Caco-2 (cell line): Measurements from ENCODE around the gene SEMA3F. TPM values are rescaled to one million over a fixed set of nuclear protein-coding genes. Genes with fewer than 3 reads are reported as not detected.

Source experiments
- BruUV-seq: library from RNA; stranded (reverse); fragments of 400-500 nt; replicated peaks from 2 replicates; lab custom pipeline; 2021; lab: Mats Ljungman, UMichigan
- CTCF ChIA-PET: fragments of 300-600 bp; sonication (Branson Sonifier 250); formaldehyde crosslinking; loops from one replicate; lab custom pipeline; 2022; ENCODE audit warnings: antibody characterized with exemption; lab: Charles Lee
- POLR2A ChIA-PET: fragments of 300-600 bp; sonication (Branson Sonifier 250); formaldehyde crosslinking; loops from one replicate; lab custom pipeline; 2022; ENCODE audit warnings: antibody characterized with exemption; lab: Charles Lee
- DNase-seq, 2 experiments: peaks; one replicate each; pipeline versions ENCODE4 v3.0.0 to v3.0.0-alpha.2; 2020 to 2022
- H3K27me3 ChIP-seq: replicated peaks from 2 replicates; pipeline ENCODE4 v1.6.0; 2011; ENCODE audit warnings: low read length; ENCODE audit not compliant: control insufficient read depth, insufficient read depth
- H3K36me3 ChIP-seq: 2 replicates; pipeline ENCODE4 v1.5.1; 2011; ENCODE audit warnings: low read length; ENCODE audit not compliant: control insufficient read depth, insufficient read depth
- H3K4me1 ChIP-seq: fragments of 250-450 bp; sonication (Bioruptor Pico); 2 replicates; pipeline ENCODE4 v1.5.1; 2020; ENCODE audit warnings: mild to moderate bottlenecking
- H3K4me3 ChIP-seq: 2 replicates; pipeline ENCODE4 v1.5.1; 2011; ENCODE audit warnings: low read depth, mild to moderate bottlenecking, control low read depth, low read length
- H3K9me3 ChIP-seq: fragments of 250-450 bp; sonication (Bioruptor Pico); 2 replicates; pipeline ENCODE4 v1.5.1; 2020; ENCODE audit warnings: mild to moderate bottlenecking, moderate library complexity
- H3K27ac Mint-ChIP-seq: one replicate; pipeline ENCODE4 v1.8.0; 2022; ENCODE audit warnings: mixed read lengths; ENCODE audit not compliant: unreplicated experiment
- H3K27me3 Mint-ChIP-seq: one replicate; pipeline ENCODE4 v1.8.0; 2022; ENCODE audit warnings: mixed read lengths; ENCODE audit not compliant: insufficient read depth, unreplicated experiment
- H3K36me3 Mint-ChIP-seq: one replicate; pipeline ENCODE4 v1.8.0; 2022; ENCODE audit warnings: mild to moderate bottlenecking, mixed read lengths; ENCODE audit not compliant: insufficient read depth, unreplicated experiment
- H3K4me1 Mint-ChIP-seq: one replicate; pipeline ENCODE4 v1.8.0; 2022; ENCODE audit warnings: low read depth, mixed read lengths; ENCODE audit not compliant: unreplicated experiment
- H3K4me3 Mint-ChIP-seq: one replicate; pipeline ENCODE4 v1.8.0; 2022; ENCODE audit warnings: mild to moderate bottlenecking, moderate library complexity, mixed read lengths; ENCODE audit not compliant: unreplicated experiment
- H3K9me3 Mint-ChIP-seq: one replicate; pipeline ENCODE4 v1.8.0; 2022; ENCODE audit warnings: mixed read lengths; ENCODE audit not compliant: unreplicated experiment
- CTCF ChIP-seq, 2 experiments: fragments of 200-600 bp in 1 of 2; IDR thresholded peaks; 1 replicate in 1 of 2; 2 replicates in 1 of 2; pipeline versions ENCODE4 v1.5.1 to v1.8.0; 2011 to 2022; ENCODE audit warnings: antibody characterized with exemption in 1 of 2, control low read depth in 1 of 2, inconsistent platforms in 1 of 2, low read depth in 1 of 2, low read length in 1 of 2, mild to moderate bottlenecking in 1 of 2, moderate library complexity in 1 of 2; ENCODE audit not compliant: insufficient read depth in 1 of 2, severe bottlenecking in 1 of 2, unreplicated experiment in 1 of 2
- intact Hi-C: fragments of 100-400 bp; cut with micrococcal nuclease; formaldehyde crosslinking; loops from one replicate; pipeline ENCODE4 v1.10.0; 2022; ENCODE audit not compliant: unreplicated experiment
- total RNA-seq: library from RNA; stranded (reverse); gene quantifications from 2 replicates; pipeline ENCODE4 v1.2.3, GENCODE V29; 2022

SEMA3F gene
- total RNA-seq, 1 experiment from 2014 or later, result 16.5 TPM

GRCh38 chr3:50222169-50222528 is 67.0 kb downstream of the SEMA3F start:
- Mint-ChIP-seq H3K36me3 (peaks cover 6% of the 10 kb centered on the region), H3K4me1 (no peaks in the 10 kb centered on the region), H3K9me3 (no peaks in the 10 kb centered on the region), H3K27ac (no peak overlapping the region), H3K27me3 (no peaks in the 10 kb centered on the region), H3K4me3 (no peak overlapping the region)
- ChIA-PET POLR2A (no interaction called here), CTCF (interaction anchor here (0.8 to 2.1 kb wide), 7 partner anchors 10 to 101 kb away, joined by 3 to 27 read pairs (median 4); no protein-coding TSS in a partner anchor)
- H3K9me3 ChIP-seq, result no peaks in the 10 kb centered on the region
- peaks cover 1% of the 10 kb centered on the region; the same call in 1 of the 2 replicates for H3K36me3 ChIP-seq
- TF ChIP-seq CTCF (IDR thresholded peaks at IDR 0.05; ENCODE audit: insufficient read depth in 1 of 2, low read depth in 1 of 2, low read length in 1 of 2, severe bottlenecking in 1 of 2, unreplicated experiment in 1 of 2), result no peak
- DNase-seq, result no peak
- no peaks in the 10 kb centered on the region for H3K4me1 ChIP-seq
- H3K27me3 ChIP-seq, result no peaks in the 10 kb centered on the region
- H3K4me3 ChIP-seq, result no peak overlapping the region
- intact Hi-C loops, result no loop called here
- BruUV-seq, result no TSS peak

GRCh38 chr3:50224639-50225038 is 69.5 kb downstream of the SEMA3F start:
- no peaks in the 10 kb centered on the region for H3K27me3 ChIP-seq

GRCh38 chr3:50226888-50227389 is 71.8 kb downstream of the SEMA3F start:
- Mint-ChIP-seq H3K27me3 (no peaks in the 10 kb centered on the region), H3K9me3 (no peaks in the 10 kb centered on the region), H3K4me1 (no peaks in the 10 kb centered on the region), H3K27ac (peak overlapping the region; percentile 78), H3K36me3 (no peaks in the 10 kb centered on the region), H3K4me3 (peak overlapping the region; percentile 78)
- peaks cover 6% of the 10 kb centered on the region; the same call in 1 of the 2 replicates for H3K4me1 ChIP-seq
- intact Hi-C loops, result loop anchor here (1.0 to 2.0 kb wide), 7 partner anchors 8 to 106 kb away; no protein-coding TSS in a partner anchor
- no peaks in the 10 kb centered on the region for H3K27me3 ChIP-seq
- ChIA-PET CTCF (interaction anchor here (0.7 to 4.2 kb wide), 11 partner anchors 9 to 277 kb away, joined by 3 to 100 read pairs (median 8); partner anchors contain the start of genes GNAI2 and SEMA3B), POLR2A (interaction anchor here (0.6 to 1.8 kb wide), 3 partner anchors 9 to 37 kb away, joined by 3 to 6 read pairs (median 6); partner anchors contain the start of gene GNAI2)
- no peaks in the 10 kb centered on the region for H3K9me3 ChIP-seq
- peak overlapping the region; percentile 72 for H3K4me3 ChIP-seq
- H3K36me3 ChIP-seq, result no peaks in the 10 kb centered on the region
- no peak for TF ChIP-seq CTCF (IDR thresholded peaks at IDR 0.05; ENCODE audit: insufficient read depth in 1 of 2, low read depth in 1 of 2, low read length in 1 of 2, severe bottlenecking in 1 of 2, unreplicated experiment in 1 of 2)
- DNase-seq, result no peak
- no TSS peak for BruUV-seq

More at GRCh38 chr3:50224639-50225038, 69.5 kb downstream of the SEMA3F start:
- BruUV-seq, result no TSS peak
- Mint-ChIP-seq H3K4me1 (no peaks in the 10 kb centered on the region), H3K27ac (no peak overlapping the region), H3K9me3 (no peaks in the 10 kb centered on the region), H3K4me3 (no peak overlapping the region), H3K36me3 (no peaks in the 10 kb centered on the region), H3K27me3 (no peaks in the 10 kb centered on the region)
- CTCF ChIA-PET, result interaction anchor here (0.7 to 4.2 kb wide), 8 partner anchors 9 to 318 kb away, joined by 3 to 100 read pairs (median 6); no protein-coding TSS in a partner anchor
- no peaks in the 10 kb centered on the region for H3K9me3 ChIP-seq
- H3K4me1 ChIP-seq, result peaks cover 6% of the 10 kb centered on the region; the same call in 1 of the 2 replicates
- intact Hi-C loops, result no loop called here
- H3K4me3 ChIP-seq, result no peak overlapping the region
- POLR2A ChIA-PET, result no interaction called here
- H3K36me3 ChIP-seq, result no peaks in the 10 kb centered on the region
- TF ChIP-seq CTCF (IDR thresholded peaks at IDR 0.05; ENCODE audit: insufficient read depth in 1 of 2, low read depth in 1 of 2, low read length in 1 of 2, severe bottlenecking in 1 of 2, unreplicated experiment in 1 of 2), result no peak
- DNase-seq, result no peak
